ENCODE data around the gene BTBD19.
"Not testable (repeated sequence)": the region's sequence is repeated elsewhere in the genome, so short reads cannot be mapped to it uniquely, and the experiment has no call there.

The BTBD19 gene

GRCh38 chr1:44808938-44809917 lies 905 bp downstream of the BTBD19 start:
- peak; percentile 81 for DNase-seq (ENCODE audit: low read depth)

- DNase-seq (ENCODE audit: low read depth), result peak; percentile 95
These were observed 1.9 kb downstream of the BTBD19 start for GRCh38 chr1:44810101-44810761.

GRCh38 chr1:44810762-44811105 lies 2.4 kb downstream of the BTBD19 start:
- DNase-seq (ENCODE audit: low read depth), result not testable (repeated sequence)

- no peak for DNase-seq (ENCODE audit: low read depth)
These were observed 2.9 kb downstream of the BTBD19 start for GRCh38 chr1:44811234-44811633.

- DNase-seq (ENCODE audit: low read depth), result no peak
These were observed 4.7 kb downstream of the BTBD19 start for GRCh38 chr1:44812822-44813543.

- not testable (repeated sequence) for DNase-seq (ENCODE audit: low read depth)
These were observed 7.6 kb downstream of the BTBD19 start for GRCh38 chr1:44815926-44816325.

GRCh38 chr1:44817307-44817706 lies 9.0 kb downstream of the BTBD19 start:
- DNase-seq (ENCODE audit: low read depth), result no peak

- no peak for DNase-seq (ENCODE audit: low read depth)
These were observed 9.6 kb downstream of the BTBD19 start for GRCh38 chr1:44817771-44818495.

GRCh38 chr1:44819196-44819607 lies 10.9 kb downstream of the BTBD19 start:
- DNase-seq (ENCODE audit: low read depth), result no peak

- peak; percentile 93 for DNase-seq (ENCODE audit: low read depth)
These were observed 11.4 kb downstream of the BTBD19 start for GRCh38 chr1:44819608-44820327.

- no peak for DNase-seq (ENCODE audit: low read depth)
These were observed 12.3 kb downstream of the BTBD19 start for GRCh38 chr1:44820328-44821239.

- no peak for DNase-seq (ENCODE audit: low read depth)
These were observed 13.0 kb downstream of the BTBD19 start for GRCh38 chr1:44821240-44821715.

GRCh38 chr1:44822131-44822701 lies 13.9 kb downstream of the BTBD19 start:
- DNase-seq (ENCODE audit: low read depth), result no peak

GRCh38 chr1:44822981-44823451 lies 14.7 kb downstream of the BTBD19 start:
- no peak for DNase-seq (ENCODE audit: low read depth)

- DNase-seq (ENCODE audit: low read depth), result not testable (repeated sequence)
These were observed 16.1 kb downstream of the BTBD19 start for GRCh38 chr1:44824392-44824791.

- DNase-seq (ENCODE audit: low read depth), result no peak
These were observed 18.3 kb downstream of the BTBD19 start for GRCh38 chr1:44826375-44827196.

- DNase-seq (ENCODE audit: low read depth), result no peak
These were observed 19.1 kb downstream of the BTBD19 start for GRCh38 chr1:44827197-44828002.
